ENCODE results near the gene PBX1. TPM values are rescaled to one million over a fixed set of nuclear protein-coding genes. Genes with fewer than 3 reads are reported as not detected.

The PBX1 gene
- total and polyA plus RNA-seq, 10 of the 15 experiments (the other 5 are each of a cell fraction or from before 2014, with no cell fraction given): 0.05 to 0.28 (median 0.11) TPM; not detected in 5

DNA sequence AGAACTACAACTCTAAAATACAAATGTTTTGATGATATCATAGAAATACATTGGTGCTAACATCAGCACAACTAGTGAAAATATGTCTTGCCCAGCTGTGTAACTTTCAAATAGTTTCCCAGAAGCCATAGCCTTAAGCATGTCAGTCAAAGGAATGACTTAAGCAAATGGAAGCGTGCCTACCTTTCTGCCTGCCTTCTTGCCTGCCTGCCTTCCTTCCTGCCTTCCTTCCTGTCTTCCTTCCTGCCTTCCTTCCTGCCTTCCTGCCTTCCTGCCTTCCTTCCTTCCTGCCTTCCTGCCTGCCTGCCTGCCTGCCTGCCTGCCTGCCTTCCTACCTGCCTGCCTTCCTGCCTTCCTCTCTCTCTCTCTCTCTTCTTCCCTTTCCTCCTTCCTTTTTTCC lies 104.0 kb downstream of the PBX1 start:
- FAIRE-seq (no peak), ATAC-seq (no peak), DNase-seq (ENCODE audit: low read depth, low spot score) (no peak)
- no peak overlapping the region for H3K9ac ChIP-seq (ENCODE audit: control insufficient read depth, insufficient read depth, low read length)
- H3K79me2 ChIP-seq (ENCODE audit: control insufficient read depth, insufficient read depth, low read length): no peaks in the 10 kb centered on the region
- no peaks in the 10 kb centered on the region for H3K4me1 ChIP-seq (ENCODE audit: control insufficient read depth, insufficient read depth, low read length)
- intact Hi-C loops (cut with micrococcal nuclease; ENCODE audit: unreplicated experiment): loop anchor here (5.0 kb wide), 1 partner anchor 109 kb away; no protein-coding TSS in a partner anchor
- H4K20me1 ChIP-seq (ENCODE audit: control insufficient read depth, insufficient read depth): no peaks in the 10 kb centered on the region
- H3K36me3 ChIP-seq (ENCODE audit: control insufficient read depth in 2 of 2, insufficient read depth in 2 of 2, low read length in 1 of 2): no peaks in the 10 kb centered on the region
- H3K27me3 ChIP-seq (replicated peaks in 1 of 2; ENCODE audit: control insufficient read depth in 2 of 2, insufficient read depth in 2 of 2, low read length in 1 of 2): no peaks in the 10 kb centered on the region
- ChIA-PET POLR2A (no interaction called here), RAD21 (ENCODE audit: unreplicated experiment) (no interaction called here), CTCF (interaction anchor here (1.1 kb wide), 1 partner anchor 12 kb away, joined by 3 read pairs; no protein-coding TSS in a partner anchor), SMC1A (ENCODE audit: uncharacterized antibody, unreplicated experiment) (no interaction called here)
- no TSS peak for BruUV-seq (replicated peaks)
- no peak overlapping the region for H3K4me2 ChIP-seq (ENCODE audit: control insufficient read depth, insufficient read depth)
- in situ Hi-C loops (cut with MboI): no loop called here
- no peak overlapping the region for H3K4me3 ChIP-seq
- no peak overlapping the region for H3K27ac ChIP-seq (ENCODE audit: control insufficient read depth, insufficient read depth)
- TF ChIP-seq E2F8 (IDR thresholded peaks at IDR 0.05; ENCODE audit: low read depth, partially characterized antibody) (no peak), NFIC (IDR thresholded peaks at IDR 0.05; ENCODE audit: low read depth, low read length) (no peak), FOS (IDR thresholded peaks at IDR 0.05; ENCODE audit: borderline replicate concordance, extremely low read depth, insufficient read length) (no peak), RELA (IDR thresholded peaks at IDR 0.05; ENCODE audit: borderline replicate concordance, partially characterized antibody) (no peak), HSF1 (IDR thresholded peaks at IDR 0.05; ENCODE audit: low read depth, low read length) (no peak), BHLHE40 (IDR thresholded peaks at IDR 0.05; ENCODE audit: borderline replicate concordance in 1 of 2, low read depth in 2 of 2, low read length in 1 of 2) (no peak)
- no peaks in the 10 kb centered on the region for H3K9me3 ChIP-seq (replicated peaks; ENCODE audit: control insufficient read depth, insufficient read depth, low read length)
- WGBS (ENCODE audit: insufficient coverage, insufficient replicate concordance, low lambda C conversion rate, missing lambda C conversion rate): 18% methylated on average over 1 of the region's 1 CpG
- H2AFZ ChIP-seq (ENCODE audit: control insufficient read depth, low read depth, low read length): no peak overlapping the region
